Measurements from ENCODE around the gene PLXND1.

Gene PLXND1

DNA sequence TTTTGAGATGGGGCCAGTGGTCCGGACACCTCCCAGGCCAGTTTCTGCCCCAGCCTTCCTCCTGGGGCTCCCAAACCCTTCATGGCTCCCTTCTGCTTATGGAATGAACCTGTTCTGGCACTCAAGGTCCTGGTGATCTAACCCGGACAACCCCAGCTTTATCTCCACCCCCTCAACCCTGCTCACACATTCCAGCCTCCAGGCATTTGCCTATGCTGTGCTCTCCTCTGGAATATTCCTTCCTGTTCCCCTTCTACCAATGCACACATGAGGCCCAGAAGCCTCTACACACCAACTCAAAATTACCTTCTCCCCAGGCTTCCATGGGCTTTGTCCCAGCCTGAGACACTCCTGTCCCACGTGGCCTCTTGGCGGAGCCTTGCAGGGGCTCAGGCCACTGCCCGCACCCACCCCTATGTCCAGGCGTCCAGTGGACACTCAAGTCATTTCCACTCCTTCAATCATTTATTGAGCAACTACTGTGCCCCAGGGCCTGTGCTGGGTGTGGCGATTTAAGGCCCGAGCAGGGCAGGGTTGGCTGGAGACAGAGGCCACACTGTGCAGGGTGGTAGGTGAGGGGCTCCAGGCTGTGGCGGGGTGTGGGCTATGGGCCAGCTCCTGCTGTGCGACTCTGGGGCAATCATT is 18.8 kb downstream of the PLXND1 start:
- H3K27ac Mint-ChIP-seq = peak overlapping the region; percentile 20 to 63
- DNase-seq (no peak), ATAC-seq (replicated peaks) (no peak)
- peaks cover 16 to 36% of the 10 kb centered on the region in 2 donors for H3K4me1 Mint-ChIP-seq (ENCODE audit: low read depth in 2 of 2)
- no peak overlapping the region for H3K4me3 Mint-ChIP-seq
- H3K36me3 Mint-ChIP-seq (ENCODE audit: insufficient read depth) = peaks cover 30% of the 10 kb centered on the region
- H3K9me3 Mint-ChIP-seq = no peaks in the 10 kb centered on the region
- no peaks in the 10 kb centered on the region for H3K27me3 Mint-ChIP-seq

DNA sequence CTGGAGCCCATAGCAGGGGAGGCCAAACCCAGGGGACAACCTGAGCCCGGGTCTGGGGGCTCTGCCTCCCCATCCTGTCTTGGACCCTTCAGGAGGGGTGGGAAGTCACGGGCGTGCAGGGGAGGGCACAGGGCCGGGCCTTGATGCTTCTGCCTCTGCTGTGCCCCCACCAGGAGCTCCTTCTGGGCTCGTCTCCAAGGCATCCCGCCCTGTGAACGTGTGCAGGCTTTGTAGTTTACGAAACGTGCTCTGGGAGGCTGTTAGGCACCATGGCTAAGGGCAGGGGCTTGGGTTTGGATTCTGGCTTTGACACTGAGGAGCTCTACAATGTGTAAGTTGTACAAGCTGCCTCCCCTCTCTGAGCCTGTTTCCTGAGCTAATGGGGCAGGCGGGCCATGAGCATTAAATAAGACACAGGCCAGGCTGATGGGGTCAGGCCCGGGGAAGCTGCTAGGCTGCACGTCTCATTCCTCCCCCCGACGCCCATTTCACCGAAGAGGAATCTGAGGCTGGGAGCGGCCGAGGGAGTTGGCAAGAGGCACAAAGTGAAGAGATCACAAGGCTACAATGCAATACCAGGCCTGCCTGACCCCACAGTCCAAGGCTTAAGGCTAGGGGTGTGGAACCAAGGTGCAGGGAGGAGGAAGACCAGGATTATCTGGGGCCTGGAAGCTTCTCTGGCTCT is 19.6 kb downstream of the PLXND1 start:
- Mint-ChIP-seq H3K36me3 (ENCODE audit: insufficient read depth) (peaks cover 29% of the 10 kb centered on the region), H3K4me1 (ENCODE audit: low read depth in 2 of 2) (peaks cover 13 to 33% of the 10 kb centered on the region in 2 donors), H3K27me3 (no peaks in the 10 kb centered on the region), H3K27ac (peak overlapping the region in 1 of 2 donors; percentile 26), H3K4me3 (no peak overlapping the region), H3K9me3 (no peaks in the 10 kb centered on the region)
- DNase-seq (no peak), ATAC-seq (replicated peaks) (no peak)

DNA sequence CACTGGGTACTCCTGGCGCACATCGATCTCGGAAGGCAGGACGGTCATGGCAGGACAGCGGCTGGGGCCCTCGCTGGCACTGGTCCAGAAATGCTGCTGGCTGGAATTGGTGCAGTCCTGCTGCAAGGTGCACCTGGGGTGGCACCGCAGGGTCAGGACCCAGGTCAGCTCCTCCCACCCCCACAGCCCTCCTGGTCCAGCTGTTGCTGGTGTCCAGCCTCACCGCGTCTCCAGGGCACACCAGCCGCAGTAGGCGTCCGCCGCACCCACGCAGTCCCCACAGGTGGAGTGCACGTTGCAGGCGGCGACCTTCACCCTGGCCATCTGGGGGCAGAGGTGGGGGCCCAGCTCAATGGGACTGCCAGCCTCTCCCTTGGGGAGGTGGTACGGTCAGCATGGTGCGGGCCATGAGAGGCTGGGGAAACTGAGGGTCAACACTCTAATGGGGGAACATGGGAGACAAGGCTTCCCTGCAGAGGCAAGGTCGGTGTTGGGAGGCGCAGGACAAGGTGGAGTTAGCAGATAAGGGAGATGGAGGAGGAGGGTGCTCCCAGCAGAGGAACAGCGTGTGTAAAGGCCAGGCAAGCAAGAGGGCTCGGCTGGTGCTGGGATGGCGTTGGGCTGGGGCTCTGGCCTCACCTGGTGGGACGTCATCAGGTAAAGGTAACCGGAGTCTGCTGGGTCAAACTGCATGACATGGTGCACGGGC is 20.4 kb downstream of the PLXND1 start:
- Mint-ChIP-seq H3K4me1 (ENCODE audit: low read depth in 2 of 2) (peaks cover 9 to 30% of the 10 kb centered on the region in 2 donors), H3K27ac (peak overlapping the region in 1 of 2 donors; percentile 57), H3K4me3 (no peak overlapping the region), H3K36me3 (ENCODE audit: insufficient read depth) (peaks cover 24% of the 10 kb centered on the region), H3K9me3 (no peaks in the 10 kb centered on the region), H3K27me3 (no peaks in the 10 kb centered on the region)
- no peak for DNase-seq
- ATAC-seq (replicated peaks) = no peak

DNA sequence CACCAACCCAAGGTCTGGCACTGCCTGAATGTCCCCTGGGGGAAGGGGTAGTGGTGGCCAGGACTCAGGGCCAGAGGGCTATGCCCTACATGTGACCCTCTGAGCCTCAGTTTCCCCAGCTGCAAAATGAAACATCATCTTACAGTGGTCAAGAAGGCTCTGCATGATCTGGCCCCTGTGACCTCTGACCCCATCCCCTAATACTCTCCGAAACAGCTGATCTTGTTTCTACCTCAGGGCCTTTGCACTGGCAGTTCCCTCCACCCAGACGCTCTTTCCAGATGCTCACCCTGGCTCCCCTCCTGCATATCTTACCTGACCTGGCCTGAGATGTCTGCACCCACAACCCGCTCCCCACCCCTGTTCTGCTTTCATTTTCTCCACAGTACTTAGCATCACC is 21.8 kb downstream of the PLXND1 start:
- no peaks in the 10 kb centered on the region for H3K27me3 Mint-ChIP-seq
- peaks cover 13 to 28% of the 10 kb centered on the region in 2 donors for H3K4me1 Mint-ChIP-seq (ENCODE audit: low read depth in 2 of 2)
- ATAC-seq (replicated peaks) (no peak), DNase-seq (no peak)
- peaks cover 34% of the 10 kb centered on the region for H3K36me3 Mint-ChIP-seq (ENCODE audit: insufficient read depth)
- no peak overlapping the region for H3K4me3 Mint-ChIP-seq
- H3K9me3 Mint-ChIP-seq = no peaks in the 10 kb centered on the region
- H3K27ac Mint-ChIP-seq = peak overlapping the region in 1 of 2 donors; percentile 72

DNA sequence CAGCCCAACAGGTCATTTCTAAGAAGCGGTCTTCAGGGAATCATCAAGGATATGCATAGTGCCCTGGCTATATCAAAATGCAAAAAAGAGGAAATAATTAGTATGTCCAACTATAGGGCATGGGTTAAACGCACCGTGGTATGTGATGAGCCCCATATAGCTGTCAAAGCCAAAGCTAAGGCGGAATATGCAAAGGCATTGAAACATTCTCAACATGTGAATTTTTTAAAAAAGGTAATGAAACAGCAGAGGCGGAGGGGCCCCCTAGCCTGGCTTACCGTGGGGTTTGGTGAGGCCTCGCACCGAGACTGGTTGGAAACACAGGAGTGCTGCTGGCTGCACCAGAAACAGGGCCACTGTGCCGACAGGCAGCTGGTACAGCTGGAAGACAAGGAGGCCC is 23.2 kb downstream of the PLXND1 start:
- Mint-ChIP-seq H3K27ac (peak overlapping the region; percentile 53 to 65), H3K36me3 (ENCODE audit: insufficient read depth) (peaks cover 39% of the 10 kb centered on the region), H3K27me3 (no peaks in the 10 kb centered on the region), H3K4me3 (no peak overlapping the region), H3K9me3 (no peaks in the 10 kb centered on the region), H3K4me1 (ENCODE audit: low read depth in 2 of 2) (peaks cover 21 to 41% of the 10 kb centered on the region in 2 donors)
- ATAC-seq (replicated peaks) (no peak), DNase-seq (no peak)

DNA sequence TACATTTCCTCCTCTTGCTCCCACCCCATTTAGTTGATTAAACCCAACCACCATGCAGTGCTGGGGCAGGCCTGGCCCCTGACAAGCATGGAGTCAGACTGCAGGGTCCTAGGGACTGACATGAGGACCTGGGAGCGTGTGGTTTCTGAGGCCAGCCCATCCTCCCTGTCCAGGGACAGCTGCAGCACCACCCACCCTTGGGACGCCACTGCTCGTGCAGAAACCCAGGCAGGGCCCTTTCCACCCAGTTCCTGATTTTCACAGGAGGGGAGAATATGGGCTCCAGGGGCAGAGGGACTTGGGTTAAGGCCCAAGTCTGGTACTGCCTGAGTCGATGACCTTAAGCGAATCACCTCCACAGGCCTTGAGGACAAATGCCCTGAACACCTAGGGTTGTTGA is 23.7 kb downstream of the PLXND1 start:
- Mint-ChIP-seq H3K4me3 (no peak overlapping the region), H3K27ac (peak overlapping the region; percentile 53 to 65), H3K4me1 (ENCODE audit: low read depth in 2 of 2) (peaks cover 26 to 43% of the 10 kb centered on the region in 2 donors), H3K36me3 (ENCODE audit: insufficient read depth) (peaks cover 44% of the 10 kb centered on the region), H3K9me3 (no peaks in the 10 kb centered on the region), H3K27me3 (no peaks in the 10 kb centered on the region)
- ATAC-seq (replicated peaks) = no peak
- DNase-seq = no peak

DNA sequence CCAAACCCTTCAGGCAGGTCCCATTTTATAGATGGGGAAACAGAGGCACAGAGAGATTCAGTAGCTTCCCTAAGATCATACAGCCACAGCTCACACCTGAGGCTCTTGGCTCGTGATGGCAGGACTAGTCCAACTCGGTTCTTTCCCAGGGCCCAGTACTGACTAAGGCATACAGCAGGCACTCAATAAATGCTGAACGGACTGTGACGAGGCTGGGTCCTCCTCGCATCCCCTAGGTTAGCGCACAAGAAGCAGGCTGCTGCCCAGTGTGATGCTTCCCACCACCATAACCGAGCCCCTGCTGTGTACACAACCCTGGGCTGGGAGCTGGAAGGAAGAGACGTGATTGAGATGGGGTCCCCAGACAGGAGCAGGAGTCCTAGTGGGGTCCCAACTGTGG is 24.9 kb downstream of the PLXND1 start:
- DNase-seq = no peak
- Mint-ChIP-seq H3K27ac (peak overlapping the region; percentile 93 to 95), H3K9me3 (no peaks in the 10 kb centered on the region), H3K4me3 (no peak overlapping the region), H3K27me3 (no peaks in the 10 kb centered on the region), H3K4me1 (ENCODE audit: low read depth in 2 of 2) (peaks cover 32 to 48% of the 10 kb centered on the region in 2 donors), H3K36me3 (ENCODE audit: insufficient read depth) (peaks cover 54% of the 10 kb centered on the region)
- no peak for ATAC-seq (replicated peaks)

DNA sequence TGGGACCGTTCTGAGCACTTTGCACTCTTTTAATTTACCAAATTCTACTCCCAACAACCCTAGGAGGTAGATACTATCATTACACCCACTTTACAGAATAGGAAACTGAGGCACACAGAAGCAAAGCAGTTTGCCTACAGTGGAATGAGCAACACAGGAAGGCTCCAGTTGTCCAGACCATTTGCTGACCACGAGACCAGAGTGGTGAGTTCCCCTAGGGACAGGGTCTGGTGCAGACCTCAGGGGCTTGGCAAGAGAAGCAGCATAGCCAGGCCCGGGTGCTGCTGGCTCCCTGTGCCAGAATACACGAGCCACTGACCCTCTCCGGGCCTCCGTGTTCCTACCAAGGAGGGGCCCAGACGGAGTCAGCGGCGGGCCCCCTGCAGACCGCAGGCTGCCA is 26.5 kb downstream of the PLXND1 start:
- no peak for ATAC-seq (replicated peaks)
- Mint-ChIP-seq H3K27me3 (no peaks in the 10 kb centered on the region), H3K27ac (peak overlapping the region; percentile 93 to 95), H3K36me3 (ENCODE audit: insufficient read depth) (peaks cover 64% of the 10 kb centered on the region), H3K9me3 (no peaks in the 10 kb centered on the region), H3K4me3 (no peak overlapping the region), H3K4me1 (ENCODE audit: low read depth in 2 of 2) (peaks cover 47 to 59% of the 10 kb centered on the region in 2 donors)
- no peak for DNase-seq

DNA sequence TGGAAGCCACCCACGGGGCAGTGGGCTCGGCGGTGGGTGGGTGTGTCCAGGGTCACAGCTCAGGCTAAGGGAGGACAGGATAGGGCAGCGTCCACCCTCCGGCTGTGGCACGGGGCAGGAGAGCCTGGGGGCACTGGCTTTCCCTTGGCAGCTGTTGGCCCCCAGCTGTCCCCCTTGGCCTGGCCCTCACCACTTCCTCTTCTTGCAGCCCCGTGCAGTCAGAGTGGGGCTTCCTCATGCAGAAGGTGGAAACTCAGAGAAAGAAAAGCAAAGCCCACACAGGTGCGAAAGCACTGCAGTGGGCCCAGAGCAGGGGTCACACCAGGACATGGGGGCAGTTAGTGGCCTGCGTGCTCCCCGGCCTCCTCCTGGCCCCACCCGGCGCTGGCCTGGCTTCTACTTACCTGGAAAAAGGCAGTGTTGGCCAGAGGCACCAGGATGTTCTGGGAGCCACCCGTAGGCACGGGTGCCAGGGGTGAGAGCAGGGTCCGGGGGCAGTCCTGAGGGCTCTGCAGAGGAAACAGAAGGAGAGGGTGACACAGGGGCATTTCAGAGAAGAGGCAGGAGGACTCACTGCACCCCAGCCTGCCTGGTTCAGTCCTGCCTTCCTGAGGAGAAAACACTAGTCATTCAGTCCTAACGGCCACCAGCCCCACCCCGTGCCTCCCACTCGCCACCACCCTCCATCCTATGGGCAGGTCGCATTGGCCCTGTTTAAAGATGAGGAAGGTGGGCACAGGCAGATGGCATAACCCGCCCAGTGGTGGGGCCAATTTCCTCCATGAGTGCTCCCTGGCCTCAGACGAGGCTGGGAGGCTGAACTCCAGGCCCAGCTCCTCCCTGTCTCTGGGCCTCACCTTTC is 28.3 kb downstream of the PLXND1 start:
- Mint-ChIP-seq H3K9me3 (no peaks in the 10 kb centered on the region), H3K4me1 (ENCODE audit: low read depth in 2 of 2) (peaks cover 46 to 65% of the 10 kb centered on the region in 2 donors), H3K27ac (peak overlapping the region; percentile 93 to 95)

DNA sequence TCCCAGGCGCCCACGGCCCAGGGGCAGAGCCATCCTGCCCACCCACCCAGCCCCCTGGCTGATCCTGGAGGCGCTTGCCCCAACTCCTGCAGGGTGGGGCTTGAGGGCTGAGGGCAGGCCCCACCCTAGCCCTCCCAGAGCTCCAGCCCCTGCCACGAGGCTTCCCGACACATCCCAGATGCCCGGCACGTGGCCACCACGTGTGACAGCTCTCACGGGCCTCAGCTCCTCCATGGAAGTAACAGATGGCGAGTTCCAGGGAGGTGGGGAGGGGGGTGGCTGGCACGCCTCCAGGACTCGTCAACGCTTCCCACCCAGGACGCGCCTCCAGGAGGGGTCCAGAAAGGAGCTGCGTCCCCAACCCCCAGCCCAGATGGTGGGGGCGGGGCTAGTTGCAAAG is 29.1 kb downstream of the PLXND1 start:
- no peaks in the 10 kb centered on the region for H3K27me3 Mint-ChIP-seq
- no peak for DNase-seq
- peaks cover 59% of the 10 kb centered on the region for H3K36me3 Mint-ChIP-seq (ENCODE audit: insufficient read depth)
- H3K4me3 Mint-ChIP-seq = peak overlapping the region; percentile 64 to 75
- H3K4me1 Mint-ChIP-seq (ENCODE audit: low read depth in 2 of 2) = peaks cover 50 to 65% of the 10 kb centered on the region in 2 donors
- H3K27ac Mint-ChIP-seq = peak overlapping the region; percentile 93 to 95
- ATAC-seq (replicated peaks) = peak; percentile 0
- H3K9me3 Mint-ChIP-seq = no peaks in the 10 kb centered on the region

More for the DNA sequence above, 28.3 kb downstream of the PLXND1 start:
- Mint-ChIP-seq H3K4me3 (peak overlapping the region; percentile 64 to 75), H3K27me3 (no peaks in the 10 kb centered on the region), H3K36me3 (ENCODE audit: insufficient read depth) (peaks cover 64% of the 10 kb centered on the region)
- peak; percentile 7 for ATAC-seq (replicated peaks)
- DNase-seq = no peak

DNA sequence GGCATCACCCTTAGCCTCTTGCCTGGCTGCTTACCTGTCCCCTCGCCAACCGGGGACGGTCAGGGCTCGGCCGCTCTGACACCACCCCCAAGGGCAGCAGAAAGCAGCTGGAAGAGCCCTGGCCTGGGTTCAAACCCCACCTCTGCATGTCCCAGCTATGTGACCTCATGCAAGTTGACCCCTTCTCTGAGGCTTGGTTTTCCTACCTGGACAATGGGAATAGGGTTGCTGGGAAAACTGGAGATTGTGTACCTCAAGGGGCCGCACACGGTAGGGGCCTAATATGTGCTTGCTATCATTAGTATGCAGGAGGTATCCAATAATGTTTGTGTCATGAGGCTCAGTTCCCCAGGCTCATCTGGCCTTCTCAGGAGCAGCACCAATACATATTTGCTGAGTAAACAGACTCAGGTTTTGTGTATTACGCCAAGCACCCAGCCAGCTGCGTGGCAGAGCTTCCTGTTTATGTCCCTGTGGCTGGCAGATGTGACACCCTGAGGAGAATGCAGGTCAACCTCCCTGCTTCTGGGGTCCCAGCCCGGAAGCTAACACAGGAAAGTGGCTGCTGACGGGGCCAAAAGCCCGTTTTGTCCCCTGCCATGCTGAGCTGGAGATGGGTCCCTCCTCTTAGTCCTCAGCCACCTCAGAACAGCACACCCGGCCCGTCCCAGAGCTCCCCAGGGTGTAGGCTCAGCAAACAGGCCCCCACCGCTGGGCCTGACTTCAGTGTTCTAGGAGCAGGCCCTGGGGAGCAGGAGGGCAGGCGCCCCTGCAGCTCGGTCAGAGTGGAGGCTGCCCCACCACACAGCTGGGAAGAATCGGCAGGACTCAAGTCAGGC is 29.7 kb downstream of the PLXND1 start:
- peaks cover 50 to 70% of the 10 kb centered on the region in 2 donors for H3K4me1 Mint-ChIP-seq (ENCODE audit: low read depth in 2 of 2)
- DNase-seq = peak; percentile 79 to 84 (median 83)

DNA sequence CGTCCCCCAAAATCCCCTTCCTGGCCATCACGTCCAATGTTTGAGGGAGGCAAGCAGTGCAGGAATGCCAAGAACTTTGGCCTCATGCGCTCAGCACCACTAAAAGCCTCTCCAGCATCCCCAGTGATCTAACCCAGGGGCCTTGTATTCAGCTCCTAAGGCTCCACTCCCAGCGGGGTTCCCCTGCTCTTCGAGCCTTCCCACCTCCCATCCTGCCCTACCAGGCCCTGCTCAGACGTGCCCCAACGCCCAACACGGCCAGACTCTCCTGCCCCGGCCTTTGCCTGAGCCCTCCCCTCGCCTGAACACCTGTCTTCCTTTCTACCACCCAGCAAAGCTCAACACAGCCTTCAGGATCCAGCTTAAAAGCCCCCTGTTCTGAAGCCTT is 30.5 kb downstream of the PLXND1 start:
- no peaks in the 10 kb centered on the region for H3K27me3 Mint-ChIP-seq
- H3K36me3 Mint-ChIP-seq (ENCODE audit: insufficient read depth) = peaks cover 61% of the 10 kb centered on the region
- no peak for DNase-seq
- H3K27ac Mint-ChIP-seq = peak overlapping the region; percentile 93 to 95
- H3K9me3 Mint-ChIP-seq = no peaks in the 10 kb centered on the region
- ATAC-seq (replicated peaks) = no peak
- peaks cover 46 to 64% of the 10 kb centered on the region in 2 donors for H3K4me1 Mint-ChIP-seq (ENCODE audit: low read depth in 2 of 2)
- peak overlapping the region; percentile 64 to 75 for H3K4me3 Mint-ChIP-seq

More for the DNA sequence above, 29.7 kb downstream of the PLXND1 start:
- Mint-ChIP-seq H3K9me3 (no peaks in the 10 kb centered on the region), H3K4me3 (peak overlapping the region; percentile 64 to 75), H3K36me3 (ENCODE audit: insufficient read depth) (peaks cover 58% of the 10 kb centered on the region), H3K27me3 (no peaks in the 10 kb centered on the region), H3K27ac (peak overlapping the region; percentile 93 to 95)
- ATAC-seq (replicated peaks) = peak; percentile 87
